GM19193 (cell line): Measurements from ENCODE around the gene IRF8.

Experiments used
- POLR2A ChIP-seq: IDR thresholded peaks from 4 replicates; pipeline ENCODE4 v1.6.1; 2011; ENCODE audit not compliant: insufficient read depth, insufficient read length; ENCODE audit errors: extremely low read depth

IRF8 gene, protein sequence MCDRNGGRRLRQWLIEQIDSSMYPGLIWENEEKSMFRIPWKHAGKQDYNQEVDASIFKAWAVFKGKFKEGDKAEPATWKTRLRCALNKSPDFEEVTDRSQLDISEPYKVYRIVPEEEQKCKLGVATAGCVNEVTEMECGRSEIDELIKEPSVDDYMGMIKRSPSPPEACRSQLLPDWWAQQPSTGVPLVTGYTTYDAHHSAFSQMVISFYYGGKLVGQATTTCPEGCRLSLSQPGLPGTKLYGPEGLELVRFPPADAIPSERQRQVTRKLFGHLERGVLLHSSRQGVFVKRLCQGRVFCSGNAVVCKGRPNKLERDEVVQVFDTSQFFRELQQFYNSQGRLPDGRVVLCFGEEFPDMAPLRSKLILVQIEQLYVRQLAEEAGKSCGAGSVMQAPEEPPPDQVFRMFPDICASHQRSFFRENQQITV

DNA sequence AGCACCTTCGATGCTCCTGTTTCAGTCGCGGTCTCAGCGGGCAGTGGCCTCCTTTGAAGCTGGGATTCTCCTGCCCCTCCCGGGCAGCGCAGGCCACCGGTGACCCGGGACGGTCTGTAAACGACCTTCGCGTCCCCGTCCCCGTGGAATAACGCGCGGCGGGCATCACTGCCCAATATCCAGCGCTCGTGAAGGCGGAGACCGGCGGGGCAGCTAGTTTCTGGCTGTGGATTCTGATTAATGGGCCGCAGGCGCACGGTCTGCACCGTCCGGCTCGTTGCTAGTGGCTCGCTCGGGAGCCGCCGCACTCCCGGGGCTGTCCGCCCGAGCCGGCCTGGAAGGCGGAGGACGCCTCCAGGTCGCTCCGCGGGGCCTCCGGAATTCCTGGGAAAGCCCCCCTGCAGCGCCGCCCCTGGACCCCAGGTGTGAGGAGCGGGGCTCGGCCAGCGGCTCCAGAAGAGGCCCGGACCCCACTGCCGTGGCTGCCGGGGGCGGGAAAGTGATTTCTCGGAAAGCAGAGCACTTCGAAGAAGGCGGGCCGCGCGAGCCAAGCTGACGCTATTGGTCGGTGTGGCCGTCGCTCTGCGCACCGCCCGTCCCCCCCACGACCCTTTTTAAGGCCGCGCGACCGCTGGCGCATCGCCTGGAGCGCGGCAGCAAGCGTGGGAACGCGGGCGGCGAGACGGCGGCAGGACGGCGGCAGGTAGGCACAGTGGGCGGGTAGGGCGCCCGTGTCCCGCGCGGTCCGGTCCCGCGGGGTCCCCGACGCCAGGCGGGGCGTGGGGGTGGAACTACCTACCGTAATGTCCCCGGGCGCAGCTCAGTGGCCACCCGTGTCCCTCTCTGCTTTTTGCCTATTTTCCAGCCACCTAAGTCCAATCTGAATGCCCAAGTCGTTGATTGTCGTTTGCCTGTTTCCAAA lies at the start of gene IRF8:
Gene IRF8, plus strand, starts transcription at position 642 of the 922 bp plus-strand sequence. CDS start 3,854 bp downstream, outside the sequence.
- peak; percentile 99 for TF ChIP-seq POLR2A

DNA sequence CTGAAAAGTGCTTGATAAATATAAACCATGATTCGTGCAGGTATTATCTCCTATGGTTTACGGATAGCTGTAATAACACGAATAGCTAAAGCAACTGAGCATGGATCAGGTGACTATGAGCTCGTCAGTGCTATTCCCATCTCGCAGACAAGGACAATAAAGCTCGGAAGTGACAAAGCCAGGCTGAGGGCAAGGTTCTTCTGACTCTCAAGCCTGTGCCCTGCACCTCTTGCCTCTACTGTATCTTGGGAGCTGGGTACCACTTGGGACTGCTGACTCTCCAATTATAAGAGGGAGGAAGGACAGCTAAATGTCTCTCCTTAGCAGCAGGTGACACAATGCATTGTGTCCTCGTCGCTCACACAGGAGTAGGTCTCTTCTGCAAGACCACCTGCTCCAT lies 49.6 kb upstream of the IRF8 start:
- TF ChIP-seq POLR2A, result no peak

DNA sequence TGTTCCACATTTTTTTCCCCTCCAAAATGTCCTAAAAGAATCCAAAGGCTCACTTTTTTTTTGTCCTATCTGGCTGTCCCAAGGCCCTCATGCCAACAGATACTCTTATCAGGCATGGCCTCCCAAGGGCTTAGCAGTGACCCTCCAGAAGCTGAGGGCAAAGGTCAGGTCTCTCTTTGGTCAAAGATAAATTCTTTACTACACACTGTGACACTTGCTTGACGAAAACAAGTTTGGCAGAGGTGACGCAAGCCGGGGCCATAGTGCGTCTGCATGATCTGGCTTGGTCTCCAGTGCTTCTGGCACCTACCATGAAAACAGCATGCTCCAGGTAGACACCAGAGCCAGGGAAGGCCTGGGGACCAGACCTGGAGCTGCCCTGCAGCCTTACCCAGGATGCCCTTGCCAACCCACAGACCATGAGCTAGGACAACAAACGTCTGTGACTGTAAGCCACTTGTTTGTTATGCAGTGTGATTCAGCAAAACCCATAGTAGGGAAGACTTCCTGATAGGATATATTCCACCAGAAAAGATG lies 48.5 kb upstream of the IRF8 start:
- no peak for TF ChIP-seq POLR2A

DNA sequence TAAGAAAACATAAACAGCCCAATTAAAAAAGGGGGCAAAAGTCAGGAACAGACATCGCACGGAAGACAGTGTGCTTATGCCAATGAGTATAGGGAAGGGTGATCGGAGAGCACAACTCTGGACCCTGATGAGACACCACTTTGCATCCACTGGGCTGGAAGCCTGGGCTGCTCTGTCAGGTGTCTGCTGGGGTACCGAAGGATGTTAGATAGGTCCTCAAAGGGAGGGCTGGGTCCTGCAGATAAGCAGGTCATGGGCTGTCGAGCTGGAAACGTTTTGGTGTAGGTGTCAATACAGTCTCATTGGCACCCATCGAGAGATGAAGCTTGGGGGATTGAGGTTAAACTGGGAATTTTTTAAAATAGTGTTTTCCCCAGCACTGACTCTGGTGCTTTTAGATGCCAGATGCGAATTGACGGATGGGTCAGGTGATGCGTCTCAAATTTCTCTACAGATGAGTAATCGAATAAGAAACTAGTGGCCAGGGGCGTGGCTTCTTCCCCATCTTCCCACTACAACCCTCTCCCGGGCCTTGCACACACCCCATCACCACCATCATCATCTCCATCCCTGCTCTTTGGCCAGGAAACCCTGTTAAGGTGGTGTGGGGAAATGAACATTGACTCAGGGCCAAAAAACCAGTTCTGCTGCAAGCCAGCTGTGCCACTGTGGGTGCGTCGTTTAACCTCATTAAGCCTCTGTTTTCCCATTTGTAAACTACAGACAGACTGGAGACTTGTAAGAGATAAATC lies 47.8 kb upstream of the IRF8 start:
- TF ChIP-seq POLR2A, result no peak

DNA sequence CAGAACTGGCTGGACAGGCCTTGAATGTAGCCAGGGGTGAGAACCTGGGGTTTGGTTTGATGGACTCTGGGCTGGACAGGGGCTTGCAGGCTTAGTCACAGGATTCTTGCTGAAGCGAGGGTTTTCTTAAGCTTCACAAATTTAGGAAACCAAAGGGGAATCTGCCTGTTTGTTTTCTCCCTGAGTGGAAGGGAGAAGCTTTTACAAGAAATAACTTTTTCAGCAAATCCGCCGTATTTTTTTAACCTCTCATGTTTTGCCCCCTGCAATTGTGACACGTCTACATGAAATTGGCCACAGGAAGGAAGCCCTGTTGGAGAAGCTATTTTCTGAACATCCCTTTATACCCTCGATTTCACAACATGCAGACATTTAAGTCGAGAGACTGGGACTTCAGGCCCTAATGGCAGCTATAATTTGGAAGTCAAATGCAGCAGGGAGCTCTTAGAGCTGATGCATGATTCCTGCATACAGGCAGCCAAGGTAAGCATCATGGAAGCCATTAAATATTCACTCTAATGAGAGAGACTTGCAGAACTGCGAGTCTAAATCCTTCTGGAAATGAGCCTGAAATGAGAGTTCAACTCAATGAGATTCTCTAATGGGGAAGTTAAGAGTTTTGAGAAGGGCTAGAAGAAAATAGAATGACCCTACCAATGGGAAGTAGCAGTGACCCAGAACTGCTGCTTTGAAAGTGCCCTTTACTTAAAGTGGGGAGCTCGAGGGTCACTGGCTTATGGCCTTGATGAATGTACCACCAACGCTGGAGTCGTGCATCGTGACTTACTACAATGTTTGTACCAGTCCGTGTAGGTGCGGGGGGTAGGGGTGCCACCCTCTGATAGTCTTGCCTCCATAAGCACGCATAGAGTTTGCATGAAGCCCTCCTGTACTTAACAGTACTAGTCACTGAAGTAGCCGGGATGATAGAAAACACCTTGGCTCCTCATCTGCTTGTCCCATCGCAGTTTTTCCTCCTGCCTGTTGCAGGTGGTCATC lies 45.1 kb upstream of the IRF8 start:
- no peak for TF ChIP-seq POLR2A

DNA sequence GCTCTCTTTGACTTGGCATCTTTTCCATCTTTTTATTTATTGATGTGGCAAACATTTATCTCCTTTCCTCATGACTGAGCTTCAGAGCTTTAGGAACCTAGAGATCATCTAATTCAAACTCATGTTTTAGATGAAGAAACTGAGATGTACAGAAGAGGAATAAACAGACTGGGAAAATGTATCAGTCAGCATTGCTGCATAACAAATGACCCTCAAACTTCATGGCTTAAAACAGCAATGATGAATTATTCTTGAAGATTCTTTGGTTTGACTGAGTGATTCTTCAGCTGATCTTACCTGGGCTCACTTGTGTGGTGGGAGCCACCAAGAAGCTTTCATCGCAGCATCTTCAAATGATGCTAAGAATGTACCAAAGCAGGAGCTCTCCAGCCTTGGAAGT lies 44.0 kb upstream of the IRF8 start:
- TF ChIP-seq POLR2A, result no peak

DNA sequence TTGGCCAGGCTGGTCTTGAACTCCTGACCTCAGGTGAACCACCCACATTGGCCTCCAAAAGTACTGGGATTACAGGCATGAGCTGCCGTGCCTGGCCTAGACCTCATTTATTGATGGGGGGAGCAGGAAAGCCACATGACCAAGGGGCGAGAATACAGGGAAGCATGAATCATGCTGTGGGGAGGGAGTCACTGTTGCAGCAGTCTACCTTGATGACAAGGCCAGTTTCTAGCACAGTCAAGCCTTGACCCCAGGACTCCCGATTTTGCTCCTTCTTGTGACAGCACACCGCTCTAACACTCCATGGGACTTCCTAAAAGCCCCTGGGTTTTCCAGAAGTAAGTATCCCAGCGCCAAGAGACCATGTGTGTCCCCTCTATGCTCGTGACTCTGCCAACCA lies 42.9 kb upstream of the IRF8 start:
- no peak for TF ChIP-seq POLR2A

DNA sequence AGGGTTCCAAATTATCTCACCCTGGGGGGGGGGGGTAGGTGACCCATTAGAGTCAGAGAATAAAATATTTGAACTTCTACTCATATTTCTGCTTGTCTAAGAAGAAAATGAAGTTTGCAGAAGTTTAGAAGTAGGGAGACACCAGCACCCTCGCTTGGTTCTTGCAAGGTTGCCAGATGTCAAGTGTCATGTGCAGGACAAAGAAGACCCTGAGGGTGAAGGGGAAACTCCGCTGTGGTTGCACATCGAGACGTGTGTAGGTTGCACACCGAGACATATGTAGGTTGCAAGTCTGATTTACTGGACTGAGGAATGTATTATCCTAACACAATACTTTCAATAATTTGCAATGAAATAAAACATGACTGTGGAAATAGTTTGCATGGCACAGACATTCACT lies 42.4 kb upstream of the IRF8 start:
- TF ChIP-seq POLR2A, result no peak

DNA sequence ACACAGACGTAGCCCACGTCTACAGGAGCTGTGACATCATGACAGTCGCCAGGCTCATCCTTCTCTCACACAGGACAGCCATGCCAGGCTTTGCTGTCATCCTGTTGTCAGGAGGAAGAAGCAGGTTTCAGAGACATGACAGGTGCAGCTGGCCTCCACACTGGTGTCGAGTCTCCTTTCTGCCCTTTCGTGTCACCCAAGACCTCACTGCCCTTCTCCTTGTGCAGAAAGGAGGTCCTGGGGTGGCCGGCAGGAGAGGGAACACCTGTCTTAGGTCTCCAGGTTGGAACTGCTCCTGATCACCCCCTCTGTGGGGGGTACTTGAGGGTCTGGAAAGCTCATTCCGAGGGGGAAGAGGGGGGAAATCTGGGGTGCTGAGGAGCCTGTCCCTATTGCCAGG lies 41.6 kb upstream of the IRF8 start:
- no peak for TF ChIP-seq POLR2A

DNA sequence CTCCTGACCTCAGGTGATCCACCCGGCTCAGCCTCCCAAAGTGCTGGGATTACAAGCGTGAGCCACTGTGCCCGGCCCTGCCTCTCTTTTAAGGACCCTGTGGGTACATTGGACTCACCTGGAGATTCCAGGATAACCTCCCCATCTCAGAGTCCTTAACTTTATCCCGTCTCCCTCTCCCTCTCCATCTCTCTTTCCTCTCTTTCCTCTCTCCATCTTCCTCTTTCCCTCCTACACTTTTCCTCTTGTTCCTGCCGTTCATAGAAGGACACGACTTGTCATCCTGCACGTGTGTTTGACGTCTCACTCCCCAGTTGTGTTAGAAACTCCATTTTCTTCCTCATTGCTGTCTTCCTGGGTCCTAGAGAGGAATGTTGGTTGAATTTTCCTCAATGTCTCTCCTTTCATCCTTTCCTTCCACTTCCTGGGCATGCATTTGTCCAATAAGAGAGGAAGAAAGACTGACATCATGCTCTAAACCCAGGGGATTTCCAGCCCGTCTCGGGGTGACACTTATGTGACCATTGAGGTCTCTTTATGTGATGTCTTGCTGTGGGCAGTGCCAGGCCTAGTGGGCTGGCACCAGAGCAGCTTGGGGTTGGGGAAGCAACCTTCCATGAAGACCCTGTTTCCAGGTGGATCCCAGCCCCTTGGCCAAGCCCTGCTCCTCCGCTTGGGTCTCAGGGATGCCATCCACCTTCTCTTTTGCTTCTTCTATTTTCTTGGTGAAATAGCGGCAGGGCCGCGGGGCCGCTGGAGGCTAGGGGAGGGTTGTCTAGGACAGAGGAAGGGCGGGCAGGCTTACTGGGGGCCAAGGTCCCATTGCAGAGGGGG lies 39.8 kb upstream of the IRF8 start:
- no peak for TF ChIP-seq POLR2A

DNA sequence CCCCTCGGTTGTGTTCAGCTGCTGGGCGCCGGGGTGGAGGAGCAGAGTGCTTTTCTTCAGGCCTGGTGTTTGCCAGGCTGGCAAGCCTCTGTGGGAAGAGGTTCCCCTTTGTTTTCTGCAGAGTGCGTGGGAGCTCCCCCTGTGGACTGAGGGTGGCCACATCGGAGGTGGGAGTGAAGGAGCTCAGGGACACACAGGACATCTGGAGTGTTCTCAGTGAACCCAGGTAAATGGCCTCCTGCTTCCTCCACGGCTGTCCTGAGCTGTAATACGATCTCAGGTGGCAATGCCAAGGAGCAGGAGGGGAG lies 39.2 kb upstream of the IRF8 start:
- no peak for TF ChIP-seq POLR2A

DNA sequence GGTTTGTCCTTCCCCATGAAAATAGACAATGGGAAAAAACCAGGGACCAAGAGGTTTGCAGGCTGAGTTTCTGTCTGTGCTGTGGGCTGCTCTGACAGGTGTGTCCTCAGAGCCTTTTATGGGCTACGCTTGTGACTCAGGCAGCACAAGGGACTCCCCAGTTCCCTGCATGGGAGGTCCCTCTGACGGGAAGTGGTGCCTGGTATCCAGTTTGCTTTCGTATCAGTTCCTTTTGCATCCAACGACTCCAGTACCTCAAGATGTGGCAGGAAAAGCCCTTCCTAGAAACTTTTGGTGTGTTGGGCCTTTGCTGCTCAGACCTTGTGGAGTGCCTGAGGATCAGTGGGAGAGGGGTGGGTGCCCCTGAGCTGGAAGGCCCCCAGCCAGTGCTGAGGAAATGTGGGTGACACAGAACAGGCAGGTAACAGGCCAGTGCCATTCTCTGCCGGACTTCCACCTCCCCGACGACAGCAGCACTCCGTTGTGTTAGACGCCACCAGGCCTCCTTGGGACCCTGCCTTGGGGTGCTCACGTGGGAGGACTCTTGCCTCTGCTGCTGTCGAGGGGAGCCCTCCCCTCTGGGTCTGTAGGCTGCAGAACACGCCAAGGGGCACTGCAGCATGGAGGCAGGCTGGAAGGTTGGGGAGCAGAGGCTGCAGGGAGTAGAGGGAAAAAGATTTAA lies 38.4 kb upstream of the IRF8 start:
- TF ChIP-seq POLR2A, result no peak

DNA sequence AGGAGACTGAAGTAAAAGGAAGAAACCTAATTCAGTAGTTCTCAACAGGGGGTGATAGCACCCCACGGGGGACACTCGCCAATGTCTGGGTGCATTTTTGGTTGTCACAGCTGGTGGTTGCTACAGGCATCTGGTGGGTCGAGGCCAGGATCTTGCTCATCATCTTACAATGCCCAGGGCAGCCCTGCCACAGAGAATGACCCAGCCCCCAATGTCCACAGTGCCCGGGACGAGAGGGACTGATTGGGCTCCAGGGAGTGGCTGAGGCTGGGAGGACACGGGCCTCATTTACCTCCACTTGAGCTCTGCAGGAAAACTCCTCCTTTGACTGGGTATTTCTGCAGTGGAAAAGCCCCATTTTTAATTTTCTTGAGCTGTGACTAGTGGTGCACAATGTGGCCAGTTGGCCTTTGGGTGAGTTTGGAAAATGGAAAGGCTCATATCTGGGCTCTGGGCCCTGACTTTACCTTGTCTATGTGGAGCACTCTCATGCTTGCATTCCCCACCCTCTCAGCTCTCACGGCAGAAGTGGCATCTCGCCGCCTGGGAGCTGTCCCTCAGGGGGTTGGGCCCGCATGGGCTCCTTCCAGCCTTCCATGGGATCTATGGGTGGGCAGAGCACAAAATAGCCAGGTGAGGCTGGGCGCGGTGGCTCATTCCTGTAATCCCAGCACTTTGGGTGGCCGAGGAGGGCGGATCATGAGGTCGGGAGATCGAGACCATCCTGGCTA lies 37.7 kb upstream of the IRF8 start:
- no peak for TF ChIP-seq POLR2A
